IPS-20b (cell line): Measurements from ENCODE around the gene KCNN1.

ENCODE experiments used
- H3K27ac ChIP-seq: one replicate; pipeline ENCODE4 v1.5.1; 2013; ENCODE audit warnings: low read length
- H3K27me3 ChIP-seq: 2 replicates; pipeline ENCODE4 v1.6.1; 2013; ENCODE audit warnings: mild to moderate bottlenecking, low read length, inconsistent platforms; ENCODE audit not compliant: insufficient read depth
- H3K36me3 ChIP-seq: 2 replicates; pipeline ENCODE4 v1.6.1; 2013; ENCODE audit warnings: low read depth, mild to moderate bottlenecking, inconsistent platforms, low read length, moderate library complexity; ENCODE audit not compliant: insufficient read depth
- H3K4me1 ChIP-seq: 2 replicates; pipeline ENCODE4 v1.6.1; 2013; ENCODE audit warnings: mild to moderate bottlenecking, control low read depth, inconsistent platforms, low read length, moderate library complexity; ENCODE audit not compliant: insufficient read depth
- H3K4me3 ChIP-seq: 2 replicates; pipeline ENCODE4 v1.5.1; 2013; ENCODE audit warnings: mild to moderate bottlenecking, low read length, inconsistent platforms
- H3K9ac ChIP-seq: 2 replicates; pipeline ENCODE4 v1.6.1; 2013; ENCODE audit warnings: low read depth, mild to moderate bottlenecking, inconsistent platforms, low read length, moderate library complexity
- H3K9me3 ChIP-seq: 2 replicates; pipeline ENCODE4 v1.6.1; 2013; ENCODE audit warnings: mild to moderate bottlenecking, low read depth, low read length, inconsistent platforms; ENCODE audit not compliant: insufficient read depth

Gene KCNN1

DNA sequence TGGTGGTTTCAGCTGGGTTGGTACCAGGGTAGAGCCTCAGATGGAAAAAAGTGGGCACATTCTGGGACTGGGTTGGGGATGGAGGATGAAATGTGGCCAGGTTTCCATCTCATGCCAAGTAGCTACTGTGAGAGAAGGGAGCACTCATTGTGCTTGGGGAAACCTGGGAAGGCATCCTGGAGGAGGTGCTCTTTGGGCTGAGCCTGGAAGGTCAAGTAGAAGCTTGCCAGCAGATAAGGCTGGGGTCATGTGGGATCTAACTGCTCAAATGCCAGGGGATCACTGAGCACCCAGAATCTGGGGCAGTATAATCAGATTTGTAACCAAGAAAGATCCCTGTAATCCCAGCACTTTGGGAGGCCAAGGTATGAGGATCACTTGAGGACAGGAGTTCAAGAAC, 9.0 kb upstream of the KCNN1 start:
- Histone ChIP-seq H3K9me3 (no peaks in the 10 kb centered on the region), H3K36me3 (no peaks in the 10 kb centered on the region), H3K27me3 (peaks cover 19% of the 10 kb centered on the region), H3K27ac (no peak overlapping the region), H3K4me1 (peaks cover 3% of the 10 kb centered on the region; the same call in 1 of the 2 replicates), H3K9ac (no peak overlapping the region), H3K4me3 (no peak overlapping the region)

DNA sequence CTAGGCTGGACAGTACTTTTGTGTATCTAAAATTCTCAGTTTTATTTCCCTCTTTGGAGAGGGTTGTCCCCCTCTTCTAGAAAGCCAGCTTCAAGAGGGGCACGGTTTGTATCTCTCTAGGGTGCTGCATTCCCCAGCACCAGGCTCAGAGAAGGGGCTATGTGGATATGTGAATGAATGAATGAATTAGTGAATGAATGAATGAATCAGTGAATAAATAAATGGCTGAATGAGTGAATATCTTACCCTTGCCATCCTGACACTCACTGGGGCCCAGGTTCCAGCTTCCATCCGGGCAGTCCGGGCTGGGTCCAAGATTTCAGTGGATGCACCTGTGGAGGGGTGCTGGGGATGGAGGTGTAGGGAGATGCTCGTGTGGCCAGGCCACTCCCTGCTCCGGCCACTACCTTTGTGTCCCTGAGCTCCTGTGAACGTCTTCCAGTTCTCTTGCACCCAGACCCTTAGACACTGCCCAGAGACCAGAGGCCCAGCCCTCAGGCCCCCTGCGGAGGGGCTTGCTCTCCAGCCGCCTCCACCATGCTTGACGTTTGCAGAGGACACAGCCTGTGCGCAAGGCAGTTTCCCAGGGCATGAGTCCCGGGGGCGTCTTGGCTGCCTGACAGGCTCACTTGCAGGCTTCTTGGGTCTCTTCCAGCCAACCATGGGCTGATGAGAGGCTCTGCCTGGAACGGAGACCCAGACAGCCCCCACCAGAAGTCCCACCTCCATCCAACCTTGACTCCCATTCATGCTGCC, 2.8 kb upstream of the KCNN1 start:
- H3K4me1 ChIP-seq, result peaks cover 7% of the 10 kb centered on the region; the same call in 1 of the 2 replicates
- H3K9ac ChIP-seq, result no peak overlapping the region
- H3K27ac ChIP-seq, result no peak overlapping the region
- no peaks in the 10 kb centered on the region for H3K36me3 ChIP-seq
- H3K27me3 ChIP-seq, result peaks cover 18% of the 10 kb centered on the region
- H3K9me3 ChIP-seq, result no peaks in the 10 kb centered on the region
- no peak overlapping the region for H3K4me3 ChIP-seq

DNA sequence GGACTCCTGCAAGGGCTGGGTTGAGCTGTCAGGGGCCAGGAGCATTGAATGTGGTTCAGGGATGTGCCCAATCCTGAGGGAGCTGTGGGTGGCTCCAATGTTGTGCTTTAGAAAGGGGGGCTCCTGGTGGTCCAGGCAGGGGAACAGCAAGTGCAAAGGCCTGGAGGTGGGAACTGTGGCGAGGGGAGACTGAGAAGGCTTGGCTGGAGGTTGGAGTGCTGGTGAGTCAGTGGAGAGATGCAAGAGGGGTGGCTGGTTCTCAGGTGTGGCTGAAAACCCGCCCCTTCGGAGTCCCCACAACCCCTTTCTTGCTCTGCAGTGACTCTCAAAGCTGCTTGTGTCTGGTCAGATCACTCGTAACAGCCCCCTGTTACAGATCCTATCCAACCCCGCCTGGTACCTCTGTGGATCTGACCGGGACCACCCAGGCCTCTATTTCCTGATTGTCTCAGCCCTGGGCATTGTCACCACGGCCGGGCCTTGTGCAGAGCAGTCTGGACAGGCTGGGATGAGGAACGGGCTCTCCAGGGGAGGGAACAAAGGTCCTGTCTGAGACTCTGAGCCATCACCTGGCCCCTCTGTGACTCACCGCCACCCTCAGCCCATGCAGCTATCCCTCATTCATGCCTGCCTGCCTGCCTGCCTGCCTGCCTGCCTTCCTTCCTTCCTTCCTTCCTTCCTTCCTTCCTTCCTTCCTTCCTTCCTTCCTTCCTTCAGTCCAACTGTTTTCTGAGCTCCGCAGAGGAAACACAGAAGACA, 1.4 kb upstream of the KCNN1 start:
- Histone ChIP-seq H3K27ac (no peak overlapping the region), H3K9me3 (no peaks in the 10 kb centered on the region), H3K36me3 (no peaks in the 10 kb centered on the region), H3K4me1 (peaks cover 7% of the 10 kb centered on the region; the same call in 1 of the 2 replicates), H3K4me3 (no peak overlapping the region), H3K9ac (no peak overlapping the region), H3K27me3 (peaks cover 18% of the 10 kb centered on the region)

DNA sequence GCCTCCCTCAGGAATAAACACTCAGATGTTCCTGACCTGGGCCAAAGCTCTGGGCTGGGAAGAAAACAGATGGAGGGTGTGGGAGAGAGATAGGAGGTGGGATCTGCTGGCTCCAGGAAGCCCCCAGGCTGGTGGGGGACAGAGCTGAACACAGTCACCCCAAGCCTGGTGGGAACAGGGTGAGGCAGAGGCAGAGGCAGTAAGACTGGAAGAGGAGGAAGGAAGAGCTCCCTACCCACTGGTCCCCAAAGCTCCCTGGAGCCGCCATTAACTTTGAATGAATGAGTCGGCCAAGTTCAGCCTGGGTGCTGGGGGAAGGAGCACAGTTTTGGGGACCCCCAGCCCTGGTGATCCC, 801 bp upstream of the KCNN1 start:
- no peaks in the 10 kb centered on the region for H3K36me3 ChIP-seq
- peaks cover 18% of the 10 kb centered on the region for H3K27me3 ChIP-seq
- peaks cover 7% of the 10 kb centered on the region; the same call in 1 of the 2 replicates for H3K4me1 ChIP-seq
- H3K9me3 ChIP-seq, result no peaks in the 10 kb centered on the region
- no peak overlapping the region for H3K27ac ChIP-seq
- H3K4me3 ChIP-seq, result peak overlapping the region; percentile 44
- no peak overlapping the region for H3K9ac ChIP-seq

DNA sequence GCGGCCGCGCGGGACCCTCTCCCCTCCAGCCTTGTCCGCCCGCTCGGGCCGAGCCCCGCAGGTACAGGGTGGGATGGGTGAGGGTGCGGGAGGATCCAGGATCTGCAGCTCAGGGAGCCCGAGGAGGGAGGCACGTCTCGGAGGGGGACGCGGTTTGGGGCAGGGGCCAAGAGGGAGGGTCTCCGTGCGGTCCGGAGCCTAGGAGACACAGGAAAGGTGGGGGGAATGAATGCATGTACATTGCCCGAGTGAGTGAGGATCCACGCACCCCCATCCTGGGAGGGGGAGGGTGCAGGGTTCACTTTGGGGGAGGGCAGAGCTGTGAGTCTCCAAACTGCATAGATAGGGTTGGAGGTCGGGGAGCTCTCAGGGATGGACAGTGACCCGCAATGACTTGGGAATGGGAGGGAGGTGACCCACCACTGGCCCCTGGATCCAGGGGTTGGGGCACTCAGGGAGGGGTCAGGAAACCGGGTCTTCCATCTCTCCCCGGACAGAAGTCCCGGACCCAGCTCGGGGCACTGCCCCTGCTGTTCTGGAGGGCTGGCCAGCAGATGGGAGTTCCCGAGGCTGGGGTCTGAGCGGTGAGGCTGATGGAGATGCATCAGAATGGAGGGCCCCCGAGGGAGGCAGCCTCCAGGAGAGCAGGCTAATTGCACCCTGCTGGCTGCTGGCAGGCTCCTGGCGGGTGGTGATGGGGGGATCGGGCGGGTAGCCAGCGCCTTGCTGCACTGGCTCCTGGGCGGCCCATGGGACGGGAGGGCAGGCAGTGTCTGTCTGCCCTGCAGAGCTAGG, 547 bp downstream of the KCNN1 start:
- Histone ChIP-seq H3K9me3 (no peaks in the 10 kb centered on the region), H3K9ac (peak overlapping the region; percentile 56; the same call in 1 of the 2 replicates), H3K27ac (no peak overlapping the region), H3K27me3 (peaks cover 18% of the 10 kb centered on the region), H3K4me3 (peak overlapping the region; percentile 77), H3K36me3 (no peaks in the 10 kb centered on the region), H3K4me1 (peaks cover 4% of the 10 kb centered on the region; the same call in 1 of the 2 replicates)

DNA sequence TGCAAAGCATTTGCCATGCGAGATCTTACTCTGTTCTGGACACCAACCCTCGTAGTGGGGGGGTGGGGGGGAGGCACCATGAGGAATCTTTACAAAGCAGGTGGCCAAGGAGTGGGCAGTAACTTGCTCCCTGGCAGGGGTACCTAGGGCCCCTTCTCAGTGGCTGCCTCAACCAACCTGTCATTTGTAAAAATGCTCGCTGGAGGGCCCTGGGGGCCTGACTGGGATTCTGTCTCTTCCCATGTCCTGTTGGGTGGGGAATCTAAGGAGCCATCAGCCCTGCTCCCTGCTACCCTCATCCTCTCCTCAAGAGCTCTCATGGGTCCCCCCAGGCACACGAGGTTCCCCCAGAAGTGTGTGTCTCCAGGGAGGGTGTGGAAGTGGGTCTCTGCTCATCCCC, 1.5 kb downstream of the KCNN1 start:
- peaks cover 18% of the 10 kb centered on the region for H3K27me3 ChIP-seq
- H3K4me1 ChIP-seq, result peaks cover 4% of the 10 kb centered on the region; the same call in 1 of the 2 replicates
- no peak overlapping the region for H3K9ac ChIP-seq
- no peak overlapping the region for H3K4me3 ChIP-seq
- no peaks in the 10 kb centered on the region for H3K9me3 ChIP-seq
- no peak overlapping the region for H3K27ac ChIP-seq
- no peaks in the 10 kb centered on the region for H3K36me3 ChIP-seq

DNA sequence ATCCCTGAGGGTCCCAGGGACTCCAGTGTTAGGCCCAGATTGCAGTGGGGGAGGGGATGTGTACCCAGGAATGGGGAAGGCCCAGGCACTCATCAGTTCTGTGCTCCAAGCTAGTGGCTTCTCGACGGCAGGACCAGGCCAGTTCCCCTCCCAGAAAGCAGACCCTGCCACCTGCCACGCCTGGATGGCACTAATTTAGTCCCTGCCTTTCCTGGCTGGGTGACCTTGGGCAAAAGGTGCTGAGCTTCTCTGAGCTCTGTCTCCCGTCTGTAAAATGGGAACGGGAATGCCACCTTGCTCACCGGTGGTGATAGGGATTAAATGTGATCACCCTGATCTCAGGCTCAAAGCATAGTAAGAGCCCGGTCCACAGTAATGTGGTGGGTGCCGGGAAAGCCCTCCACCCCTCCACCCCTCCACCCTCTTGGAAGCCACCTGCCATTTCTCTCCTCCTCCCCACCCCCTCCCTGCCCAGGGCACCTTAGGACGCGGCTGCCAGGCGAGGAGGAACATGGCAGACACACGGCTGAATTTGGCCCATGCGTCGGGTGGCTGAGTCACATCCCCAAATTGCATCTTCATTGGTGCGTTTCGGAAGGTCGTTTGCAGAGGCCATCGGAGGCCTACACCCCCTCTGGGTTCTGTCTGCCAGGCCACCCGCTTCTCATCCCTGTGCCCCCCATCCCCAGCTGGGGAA, 2.3 kb downstream of the KCNN1 start:
- peaks cover 4% of the 10 kb centered on the region; the same call in 1 of the 2 replicates for H3K4me1 ChIP-seq
- H3K36me3 ChIP-seq, result no peaks in the 10 kb centered on the region
- H3K27me3 ChIP-seq, result peaks cover 18% of the 10 kb centered on the region
- no peak overlapping the region for H3K27ac ChIP-seq
- H3K9ac ChIP-seq, result no peak overlapping the region
- H3K4me3 ChIP-seq, result no peak overlapping the region
- no peaks in the 10 kb centered on the region for H3K9me3 ChIP-seq

DNA sequence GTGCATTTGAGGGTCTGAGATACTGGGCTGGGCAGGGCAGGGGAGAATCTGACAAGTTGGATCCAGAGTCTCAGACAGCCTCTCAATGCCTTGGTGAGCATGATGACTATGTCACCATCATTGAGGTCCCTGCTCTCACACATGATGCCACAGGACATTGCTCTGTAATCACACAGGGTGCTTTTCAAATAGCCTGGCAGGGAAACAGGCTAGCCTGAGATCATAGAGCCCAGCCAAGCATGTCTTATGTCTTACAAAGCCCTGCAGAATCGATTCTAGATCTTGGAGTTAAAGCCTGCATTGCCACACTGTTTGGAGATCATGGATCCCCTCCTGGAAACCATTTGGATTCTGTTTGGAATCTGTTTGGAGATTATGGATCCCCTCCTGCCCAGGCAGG, 5.3 kb downstream of the KCNN1 start:
- Histone ChIP-seq H3K27ac (no peak overlapping the region), H3K27me3 (peaks cover 5% of the 10 kb centered on the region), H3K4me1 (peaks cover 4% of the 10 kb centered on the region; the same call in 1 of the 2 replicates), H3K9ac (no peak overlapping the region), H3K36me3 (no peaks in the 10 kb centered on the region), H3K4me3 (no peak overlapping the region), H3K9me3 (no peaks in the 10 kb centered on the region)

DNA sequence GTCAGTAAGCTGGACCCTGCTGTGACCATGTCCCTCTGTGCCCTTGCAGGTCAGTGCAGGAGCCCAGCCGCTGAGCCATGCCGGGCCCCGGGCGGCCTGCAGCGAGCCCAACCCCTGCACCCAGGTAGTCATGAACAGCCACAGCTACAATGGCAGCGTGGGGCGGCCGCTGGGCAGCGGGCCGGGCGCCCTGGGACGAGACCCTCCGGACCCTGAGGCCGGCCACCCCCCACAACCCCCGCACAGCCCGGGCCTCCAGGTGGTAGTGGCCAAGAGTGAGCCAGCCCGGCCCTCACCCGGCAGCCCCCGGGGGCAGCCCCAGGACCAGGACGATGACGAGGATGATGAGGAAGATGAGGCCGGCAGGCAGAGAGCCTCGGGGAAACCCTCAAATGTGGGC, 6.9 kb downstream of the KCNN1 start:
- no peaks in the 10 kb centered on the region for H3K4me1 ChIP-seq
- H3K9ac ChIP-seq, result no peak overlapping the region
- H3K9me3 ChIP-seq, result no peaks in the 10 kb centered on the region
- no peaks in the 10 kb centered on the region for H3K27me3 ChIP-seq
- H3K36me3 ChIP-seq, result no peaks in the 10 kb centered on the region
- H3K4me3 ChIP-seq, result no peak overlapping the region
- no peak overlapping the region for H3K27ac ChIP-seq

DNA sequence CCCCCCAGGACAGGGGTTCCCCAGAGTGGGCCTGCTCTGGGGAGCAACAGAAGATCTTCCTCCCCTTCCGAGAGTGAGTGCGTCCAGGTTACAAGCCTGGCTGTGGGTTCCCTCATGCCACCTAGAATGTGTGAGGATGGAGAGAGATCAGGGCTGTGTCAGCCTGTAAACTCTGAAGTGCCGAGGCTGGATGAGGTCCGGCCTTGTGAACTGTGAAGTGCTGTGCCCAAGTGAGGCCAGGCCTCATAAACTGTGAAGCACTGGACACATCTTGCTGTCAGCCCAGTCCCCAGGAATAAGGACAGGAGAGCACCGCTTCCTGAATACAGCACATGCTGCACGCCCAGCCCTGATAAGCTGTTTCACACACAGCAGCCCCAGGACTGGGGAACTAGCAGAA, 7.6 kb downstream of the KCNN1 start:
- H3K27me3 ChIP-seq, result no peaks in the 10 kb centered on the region
- no peaks in the 10 kb centered on the region for H3K4me1 ChIP-seq
- no peak overlapping the region for H3K27ac ChIP-seq
- H3K9me3 ChIP-seq, result no peaks in the 10 kb centered on the region
- H3K9ac ChIP-seq, result no peak overlapping the region
- H3K36me3 ChIP-seq, result no peaks in the 10 kb centered on the region
- no peak overlapping the region for H3K4me3 ChIP-seq

DNA sequence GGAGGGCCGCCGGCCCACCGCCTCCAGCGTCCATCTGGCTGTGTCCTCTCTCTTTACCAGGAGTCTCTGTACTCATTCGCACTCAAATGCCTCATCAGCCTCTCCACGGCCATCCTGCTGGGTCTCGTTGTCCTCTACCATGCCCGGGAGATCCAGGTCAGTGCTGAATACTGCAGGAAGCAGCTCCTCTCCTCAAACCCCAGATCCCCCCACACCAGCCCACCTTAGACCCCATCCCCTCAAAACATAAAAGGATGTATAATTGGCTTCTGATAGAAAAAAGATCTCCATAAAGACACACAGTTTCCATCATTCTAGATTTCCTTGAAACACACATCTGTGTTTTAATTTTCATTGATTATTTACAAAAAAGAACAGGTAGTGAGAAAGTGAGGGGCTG, 8.1 kb downstream of the KCNN1 start:
- H3K27me3 ChIP-seq, result no peaks in the 10 kb centered on the region
- no peaks in the 10 kb centered on the region for H3K36me3 ChIP-seq
- H3K27ac ChIP-seq, result no peak overlapping the region
- H3K9me3 ChIP-seq, result no peaks in the 10 kb centered on the region
- H3K4me1 ChIP-seq, result no peaks in the 10 kb centered on the region
- H3K9ac ChIP-seq, result no peak overlapping the region
- no peak overlapping the region for H3K4me3 ChIP-seq
